HG03108 (cell line): Measurements from ENCODE around the gene SNX8.

Source experiments
- ATAC-seq: cut with Tn5 transposase; IDR thresholded peaks from one replicate; pipeline ENCODE4 v1.9.1; 2021; ENCODE audit warnings: moderate library complexity; ENCODE audit not compliant: unreplicated experiment

SNX8 gene

DNA sequence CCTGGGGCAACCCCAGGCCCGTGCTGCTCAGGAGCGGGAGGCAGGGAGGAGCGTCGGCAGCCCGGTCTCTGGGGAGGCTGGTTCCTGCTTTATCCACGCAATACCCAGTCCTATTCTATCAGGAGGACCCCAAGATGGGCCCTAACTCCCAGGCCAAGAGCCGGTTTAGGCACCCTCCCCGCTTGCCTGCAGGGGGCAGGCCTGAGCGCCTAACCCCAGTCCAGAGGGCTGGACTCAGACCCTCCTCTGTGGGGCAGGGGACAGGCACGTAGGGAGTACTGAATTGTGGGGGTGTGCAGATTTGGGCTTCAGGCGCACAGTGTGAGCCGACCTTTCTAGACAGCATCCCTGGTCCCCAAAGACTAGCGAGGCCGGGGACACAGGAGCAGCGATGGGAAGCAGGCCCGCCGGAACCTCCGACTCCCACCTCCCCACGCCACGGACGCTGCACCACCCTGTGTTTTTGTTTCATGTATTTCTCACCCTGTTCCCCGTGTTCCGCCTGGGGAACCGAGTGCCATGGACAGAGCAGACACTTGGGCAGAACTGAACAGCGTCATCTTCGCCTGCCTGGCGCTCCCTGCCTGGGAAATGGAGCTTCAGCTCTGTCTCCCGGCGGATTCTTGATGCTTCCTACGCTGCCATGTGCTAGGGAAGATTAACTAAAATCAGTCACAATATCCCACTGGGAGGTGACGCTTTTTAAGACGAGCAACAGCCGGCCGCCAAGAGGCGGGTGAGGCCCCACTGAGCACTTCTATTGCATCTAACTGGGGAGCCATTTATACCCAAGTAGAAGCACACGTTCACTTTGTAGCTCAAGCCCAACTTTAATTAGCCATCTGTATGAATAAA lies 66.9 kb downstream of the SNX8 start:
- no peak for ATAC-seq

DNA sequence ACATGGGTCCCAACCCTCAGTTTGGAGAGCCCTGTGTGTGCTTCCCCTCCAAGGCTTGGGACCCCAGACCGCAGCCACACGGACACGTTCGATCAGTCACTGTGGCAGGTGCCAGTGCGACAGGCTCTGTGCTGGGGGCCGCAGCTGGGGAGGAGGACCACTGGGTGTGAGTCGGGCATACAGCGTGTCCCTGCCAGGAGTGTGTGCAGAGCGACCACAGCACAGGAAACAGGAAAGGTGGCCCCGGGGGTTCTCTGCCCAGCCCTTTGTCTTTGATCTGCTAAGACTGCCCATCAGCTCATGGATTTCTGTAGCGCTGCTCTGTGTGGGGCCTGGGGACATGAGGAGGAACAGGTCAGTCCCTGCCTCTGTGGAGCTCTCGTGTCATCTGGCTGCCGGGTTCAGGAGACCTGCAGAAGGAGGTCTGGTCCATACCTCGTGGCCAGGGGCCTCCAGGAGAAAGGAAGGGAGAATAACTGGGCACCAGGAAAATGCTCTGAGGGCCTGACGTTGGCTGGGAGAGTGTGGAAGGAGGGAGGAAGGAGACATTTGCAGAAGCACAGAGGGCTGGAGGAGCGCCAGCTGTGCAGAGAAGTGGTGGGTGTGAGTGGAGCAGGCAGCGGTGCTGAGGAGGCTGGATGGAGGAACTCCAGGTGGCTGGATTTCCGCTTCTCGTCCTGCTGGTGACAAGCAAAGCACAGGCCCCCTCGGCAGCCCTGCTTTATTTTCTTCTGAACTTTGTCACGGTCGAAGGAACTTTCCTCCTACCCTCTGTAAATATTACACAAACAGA lies 68.2 kb downstream of the SNX8 start:
- no peak for ATAC-seq

DNA sequence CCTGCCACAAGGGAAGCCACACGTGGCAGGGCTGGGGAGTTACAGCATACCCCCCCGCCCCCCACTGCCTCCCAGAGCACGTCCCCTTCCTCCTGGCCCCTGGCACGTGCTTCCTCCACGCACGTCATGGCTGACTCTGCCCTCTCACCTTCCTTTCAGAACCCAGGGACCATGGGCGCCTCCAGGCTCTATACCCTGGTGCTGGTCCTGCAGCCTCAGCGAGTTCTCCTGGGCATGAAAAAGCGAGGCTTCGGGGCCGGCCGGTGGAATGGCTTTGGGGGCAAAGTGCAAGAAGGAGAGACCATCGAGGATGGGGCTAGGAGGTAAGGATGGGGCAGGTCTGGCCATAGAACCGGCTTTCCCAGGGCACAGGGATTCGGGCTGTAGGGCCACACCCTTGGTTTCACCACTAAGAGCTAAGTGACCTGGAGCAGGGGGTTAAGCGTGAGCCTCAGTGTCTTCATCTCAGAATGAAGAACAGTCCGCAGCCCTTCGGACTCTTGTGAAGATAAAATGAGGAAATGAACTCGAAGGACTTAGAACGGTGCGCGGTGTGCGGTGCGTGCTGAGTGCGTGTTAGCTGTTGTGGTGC lies 69.7 kb downstream of the SNX8 start:
- no peak for ATAC-seq

DNA sequence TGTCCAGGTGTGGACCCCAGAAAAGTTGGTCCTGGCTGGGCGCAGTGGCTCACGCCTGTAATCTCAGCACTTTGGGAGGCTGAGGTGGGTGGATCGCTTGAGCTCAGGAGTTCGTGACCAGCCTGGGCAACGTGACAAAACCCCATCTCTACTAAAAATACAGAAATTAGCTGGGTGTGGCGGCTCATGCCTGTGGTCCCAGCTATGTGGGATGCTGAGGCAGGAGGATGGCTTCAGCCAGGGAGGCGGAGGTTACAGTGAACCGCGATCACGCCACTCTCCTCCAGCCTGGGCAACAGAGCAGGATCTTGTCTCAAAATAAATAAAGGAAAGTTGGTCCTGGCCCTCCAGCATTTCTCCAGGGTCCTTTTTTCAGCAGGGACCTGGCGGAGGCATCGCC lies 70.8 kb downstream of the SNX8 start:
- ATAC-seq, result no peak

DNA sequence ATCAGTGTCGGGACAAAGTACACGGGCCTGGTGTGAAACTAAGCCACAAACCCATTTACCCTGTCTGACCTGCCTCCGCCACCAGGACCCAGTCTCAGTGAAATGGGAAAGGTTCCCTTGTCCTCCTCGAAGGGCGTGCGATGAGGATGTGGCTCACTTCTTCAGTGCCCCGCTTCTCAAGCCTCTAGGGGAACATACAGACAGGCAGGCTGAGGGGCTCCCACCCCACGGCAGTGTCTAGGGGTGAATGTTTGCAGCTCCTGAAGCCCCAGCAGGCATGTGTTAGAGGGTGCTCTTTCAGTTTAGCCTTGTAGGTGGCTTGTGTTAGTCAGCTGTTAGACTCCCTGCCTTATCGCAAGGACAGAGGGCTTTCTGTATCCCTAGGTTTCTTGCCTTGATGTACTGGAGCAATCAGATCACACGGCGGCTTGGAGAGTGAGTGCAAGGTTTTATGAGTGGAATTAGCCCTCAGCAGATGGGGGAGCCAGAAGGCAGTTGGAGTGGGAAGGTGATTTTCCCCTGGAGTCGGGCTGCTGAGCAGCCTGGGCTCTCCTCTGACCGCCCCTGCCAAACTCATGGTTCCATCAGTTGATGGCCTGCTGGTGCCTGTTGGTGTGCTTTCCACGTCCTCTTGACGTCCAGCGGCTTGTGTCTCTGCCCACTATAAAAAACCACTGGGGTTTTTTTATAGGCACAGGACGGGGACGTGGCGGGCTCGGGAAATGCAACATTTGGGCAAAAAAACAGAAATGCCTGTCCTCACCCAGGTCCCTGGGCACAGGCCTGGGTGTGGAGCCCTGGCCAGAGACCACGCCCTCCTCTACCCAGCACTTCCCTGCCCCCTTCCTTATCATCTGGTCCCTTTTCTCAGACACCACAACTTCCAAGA lies 71.5 kb downstream of the SNX8 start:
- no peak for ATAC-seq

DNA sequence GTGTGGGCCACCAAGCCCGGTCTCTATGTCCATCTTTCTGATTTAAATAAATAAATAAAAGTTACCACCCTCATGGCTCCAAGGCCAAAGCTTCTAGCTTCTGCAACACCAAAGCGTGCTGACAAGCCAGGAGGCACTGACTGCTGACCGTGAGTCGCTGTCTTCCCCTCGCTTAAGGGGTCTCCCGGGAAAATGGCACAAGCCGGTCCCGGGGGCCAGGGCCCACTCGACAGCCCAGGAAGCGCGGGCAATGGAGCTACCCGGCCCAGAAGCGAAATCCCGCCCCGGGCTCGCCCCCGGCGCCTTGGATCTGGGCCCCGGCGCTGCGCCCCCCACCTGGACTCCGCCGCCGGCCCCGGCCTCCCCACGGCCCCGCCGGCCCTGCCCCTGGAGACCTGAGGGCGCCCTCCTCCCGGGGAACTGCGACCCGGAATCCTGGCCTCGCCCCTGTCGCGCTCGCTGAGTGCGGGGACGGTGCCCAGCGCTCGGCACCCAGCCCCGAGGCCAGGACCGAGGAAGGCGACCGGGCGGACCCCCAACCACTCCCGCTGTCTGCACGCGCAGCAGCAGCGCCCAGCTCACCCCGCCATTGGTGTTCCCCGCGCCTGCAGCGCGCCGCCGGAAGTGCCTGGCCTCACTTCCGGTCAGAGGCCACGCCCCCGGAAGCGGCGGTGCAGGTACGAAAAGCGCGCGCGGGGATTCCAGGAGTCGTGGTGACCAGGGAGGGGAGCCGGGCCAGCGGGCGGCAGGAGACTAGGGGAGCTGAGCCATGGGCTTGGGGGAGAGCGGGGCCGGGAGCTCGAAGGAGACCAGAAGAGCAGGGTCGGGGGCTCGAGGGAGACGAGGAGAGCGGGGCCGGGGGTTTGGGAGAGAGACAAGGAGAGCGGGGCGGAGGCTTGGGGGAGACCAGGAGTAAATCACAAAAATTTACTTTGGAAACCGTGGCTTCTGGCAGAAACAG lies 72.4 kb downstream of the SNX8 start, which contains the start of the genes MRM2 and NUDT1:
Gene MRM2 (minus strand): TSS at position 626 of the 961 bp plus-strand sequence. CDS start 36 bp downstream, at position 590.
Gene NUDT1 (plus strand): TSS at position 647 of the 961 bp plus-strand sequence. CDS start 2,349 bp downstream, outside the sequence.
- peak; percentile 54 for ATAC-seq

DNA sequence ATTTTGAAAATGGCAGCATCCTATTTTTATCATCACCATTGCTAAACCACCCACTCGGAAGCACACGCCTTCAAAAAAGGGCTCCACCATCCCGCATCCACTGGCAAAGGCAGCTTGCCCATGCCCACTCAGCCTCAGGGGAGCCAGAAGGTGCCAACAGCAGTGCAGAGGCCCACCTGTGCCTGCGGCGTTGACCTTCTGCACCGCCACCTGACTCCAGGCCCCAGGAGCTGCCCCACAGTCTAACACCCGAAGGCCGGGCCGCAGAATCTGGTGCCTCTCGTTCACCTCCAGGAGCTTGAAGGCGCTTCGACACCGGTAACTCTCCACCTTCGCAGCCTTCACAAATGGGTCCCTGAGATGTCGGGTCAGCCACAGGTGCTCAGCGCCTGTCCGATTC lies 75.0 kb downstream of the SNX8 start:
- ATAC-seq, result no peak

DNA sequence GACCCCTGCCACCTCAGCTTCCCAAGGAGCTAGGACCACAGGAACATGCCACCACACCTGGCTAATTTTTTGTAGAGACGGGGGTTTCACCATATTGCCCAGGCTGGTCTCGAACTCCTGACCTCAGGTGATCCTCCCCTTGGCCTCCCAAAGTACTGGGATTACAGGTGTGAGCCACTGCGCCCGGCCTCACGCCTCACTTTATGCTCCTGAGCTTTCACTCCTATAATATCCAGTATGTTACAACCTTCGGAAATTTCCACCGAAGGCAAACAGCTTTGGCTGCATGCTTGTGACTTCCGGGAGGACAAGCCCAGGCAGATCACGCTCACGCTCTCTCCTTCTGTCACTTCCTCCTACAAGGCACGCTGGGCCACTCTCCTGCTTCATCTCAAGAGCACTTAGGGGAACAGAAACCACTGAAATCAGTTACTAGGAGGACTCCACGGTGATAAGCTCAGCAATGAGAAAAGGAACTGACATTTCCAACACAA lies 77.1 kb downstream of the SNX8 start:
- ATAC-seq, result peak; percentile 44

DNA sequence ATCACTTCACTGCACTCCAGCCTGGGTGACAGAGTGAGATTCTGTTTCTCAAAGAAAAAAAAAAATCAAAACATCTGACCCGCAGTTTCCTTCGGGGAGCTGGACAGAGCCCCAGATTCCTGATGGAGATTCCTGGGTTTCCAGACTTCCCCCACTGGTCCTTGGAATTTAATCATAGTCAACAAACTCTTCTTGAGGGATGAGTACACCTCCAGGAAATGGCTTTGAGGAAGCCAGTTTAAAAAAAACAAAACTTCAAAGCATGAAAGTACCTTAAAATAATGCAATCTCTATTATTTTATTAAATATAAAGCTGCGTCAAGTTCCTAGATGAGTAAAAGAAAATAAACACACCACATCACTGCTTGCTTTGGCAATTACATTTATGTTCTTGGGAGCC lies 80.3 kb downstream of the SNX8 start:
- no peak for ATAC-seq

DNA sequence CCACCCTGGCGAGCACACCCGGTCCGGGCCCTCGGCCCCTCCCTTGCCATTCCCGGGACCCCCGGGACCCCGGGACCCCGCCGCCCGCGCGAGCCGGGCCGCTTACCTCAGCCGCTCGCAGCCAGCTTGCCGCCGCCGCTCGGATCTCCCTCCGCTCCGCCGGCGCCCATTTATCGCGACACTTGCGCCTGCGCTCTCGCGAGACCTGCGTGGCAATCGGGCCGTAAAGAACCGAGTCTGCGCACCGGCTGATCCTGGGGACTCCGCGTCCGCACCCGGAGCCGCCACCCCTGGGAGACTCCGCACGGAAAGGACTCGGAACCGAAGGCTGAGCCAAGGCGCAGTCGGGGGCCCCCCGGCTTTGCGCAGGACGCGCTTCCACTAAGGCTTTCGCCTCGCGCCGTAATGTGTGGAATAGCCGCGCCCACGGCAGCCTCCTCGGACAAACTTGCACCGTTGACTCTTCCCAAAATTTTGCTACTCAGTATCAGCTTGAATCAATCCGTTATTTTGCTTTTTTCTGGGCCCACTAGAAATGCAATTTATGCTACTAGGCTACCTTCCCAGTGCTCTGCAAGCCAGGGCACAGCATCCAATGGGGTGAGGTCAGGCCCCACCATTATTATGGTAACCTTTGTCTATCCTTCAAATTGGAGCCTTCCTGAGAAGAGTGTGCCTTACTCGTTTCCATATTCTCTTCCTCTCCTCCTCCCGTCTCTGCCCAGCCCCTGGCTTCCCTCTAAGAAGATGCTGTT lies 81.3 kb downstream of the SNX8 start, which contains the start of gene MAD1L1:
Gene MAD1L1 (minus strand): TSS at position 180 of the 755 bp plus-strand sequence. CDS start 2,812 bp downstream, outside the sequence.
- peak; percentile 63 for ATAC-seq

DNA sequence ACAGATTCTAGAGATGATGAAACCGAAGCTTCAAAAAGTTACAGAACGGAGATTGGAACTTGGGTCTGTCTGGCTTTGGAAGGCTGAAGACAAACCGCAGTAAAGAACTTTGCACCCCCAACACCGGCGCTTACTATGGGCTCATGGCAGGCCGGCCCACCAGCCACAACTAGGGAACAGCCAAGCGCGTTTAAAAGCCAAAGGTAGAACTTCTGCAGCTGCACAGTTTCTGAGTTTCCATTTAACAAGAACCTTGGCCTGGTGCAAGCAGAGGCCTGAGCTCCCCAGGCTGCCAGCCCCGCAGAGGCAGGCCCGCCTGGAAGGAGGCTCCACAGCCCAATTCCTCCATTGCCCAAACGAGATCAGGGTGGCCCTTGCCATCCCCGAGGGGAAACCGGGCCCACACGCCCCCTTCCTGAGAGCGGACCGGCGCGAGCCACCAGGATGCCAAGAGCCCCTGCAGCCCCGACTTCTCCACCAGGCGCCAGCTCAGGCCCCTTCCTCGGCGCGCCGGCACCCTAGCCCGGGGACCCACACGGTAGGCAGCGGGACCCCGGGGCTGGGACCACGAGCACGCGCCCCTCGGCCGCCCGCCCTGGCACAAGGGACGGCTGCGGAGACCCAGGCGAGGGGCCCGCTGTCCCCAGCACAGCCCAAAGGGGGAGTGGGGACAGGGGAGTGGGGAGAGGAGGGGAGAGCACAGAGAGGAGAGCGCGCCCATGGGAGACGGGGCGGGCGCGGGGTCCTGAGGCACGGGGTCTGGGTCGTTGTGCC lies 82.1 kb downstream of the SNX8 start:
- peak; percentile 20 for ATAC-seq

DNA sequence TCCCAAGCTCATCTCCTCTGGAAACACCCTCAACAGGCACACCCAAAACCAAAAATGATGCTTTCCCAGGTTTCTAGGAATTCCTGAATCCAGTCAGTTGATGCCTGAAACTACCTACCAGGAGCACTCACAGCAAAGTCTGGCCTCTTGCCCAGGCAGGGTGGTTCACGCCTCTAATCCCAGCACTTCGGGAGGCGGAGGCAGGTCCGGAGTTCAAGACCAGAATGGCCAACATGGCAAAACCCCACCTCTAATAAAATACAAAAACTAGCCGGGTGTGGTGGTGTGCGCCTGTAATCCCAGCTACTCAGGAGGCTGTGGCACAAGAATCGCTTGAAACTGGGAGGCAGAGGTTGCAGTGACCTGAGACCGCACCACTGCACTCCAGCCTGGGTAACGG lies 83.4 kb downstream of the SNX8 start:
- ATAC-seq, result no peak

DNA sequence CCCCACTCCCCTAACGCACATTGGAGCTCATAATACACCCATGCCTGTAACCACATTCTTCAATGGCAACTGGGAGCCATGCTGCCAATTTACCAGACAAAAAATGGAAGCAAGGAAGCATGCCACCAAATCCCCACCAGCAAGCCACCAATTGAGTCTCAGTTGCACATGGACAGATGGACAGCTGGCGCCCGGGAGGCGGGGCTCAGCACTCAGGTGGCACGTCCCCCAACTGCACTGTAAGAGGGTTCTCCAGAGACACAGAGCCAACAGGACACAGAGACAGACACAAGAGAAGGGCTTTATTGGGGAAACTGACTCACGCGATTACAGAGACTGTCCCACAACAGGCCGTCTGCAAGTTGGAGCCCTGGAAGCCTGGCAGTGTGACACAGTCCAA lies 84.0 kb downstream of the SNX8 start:
- no peak for ATAC-seq

DNA sequence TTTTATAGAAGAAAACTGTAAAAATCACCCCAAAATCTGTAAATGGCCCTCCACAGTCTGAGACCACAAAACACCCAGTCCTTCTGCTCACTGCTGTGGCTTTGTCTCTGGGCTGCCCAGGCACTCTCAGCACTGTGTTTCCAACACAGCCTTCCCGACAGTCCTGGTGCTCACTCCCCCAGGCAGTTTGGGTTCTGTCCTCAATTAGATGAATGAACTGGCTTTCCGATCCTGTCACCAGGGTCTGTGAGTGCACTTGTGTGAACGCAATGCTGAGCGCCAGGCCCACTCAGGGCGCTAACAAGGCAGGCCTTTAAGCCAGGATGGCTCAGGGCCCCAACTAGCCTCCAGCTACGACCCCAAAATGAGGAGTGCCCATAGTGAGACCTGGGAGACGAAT lies 84.8 kb downstream of the SNX8 start:
- ATAC-seq, result no peak

DNA sequence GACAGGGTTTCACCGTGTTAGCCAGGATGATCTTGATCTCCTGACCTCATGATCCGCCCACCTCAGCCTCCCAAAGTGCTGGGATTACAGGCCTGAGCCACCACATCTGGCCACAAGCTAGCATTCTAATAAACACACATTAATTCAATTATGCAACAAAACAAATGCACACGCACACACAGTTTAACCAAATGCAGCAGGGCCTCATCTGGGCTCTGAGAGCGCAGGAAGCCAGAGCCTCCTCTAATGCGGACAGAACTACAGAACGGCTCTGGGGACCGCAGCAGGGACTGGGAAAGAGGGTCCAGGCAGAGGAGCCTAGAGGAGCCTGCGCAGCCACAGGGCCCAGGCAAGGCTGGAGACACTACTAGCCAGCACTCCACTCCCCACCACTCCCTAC lies 85.3 kb downstream of the SNX8 start:
- no peak for ATAC-seq

DNA sequence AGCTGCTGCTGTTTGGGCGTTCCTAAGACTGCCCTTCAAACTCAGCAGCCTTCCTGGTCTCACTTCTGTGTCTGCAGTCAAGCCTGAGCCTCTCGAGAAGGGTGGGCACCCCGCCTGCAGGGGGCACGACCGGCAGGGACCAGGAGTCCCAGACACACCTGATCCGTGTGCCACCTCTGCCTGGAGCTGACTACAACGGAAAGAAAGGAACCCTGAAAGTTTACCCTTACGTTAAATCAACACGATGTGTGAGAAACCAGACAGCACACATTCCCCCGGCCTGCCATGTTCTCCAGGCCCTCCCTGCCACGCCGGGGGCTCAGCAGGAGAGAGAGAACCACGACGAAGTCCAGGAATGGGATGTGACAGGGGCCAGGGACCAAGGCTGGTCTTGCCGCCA lies 86.5 kb downstream of the SNX8 start:
- no peak for ATAC-seq

DNA sequence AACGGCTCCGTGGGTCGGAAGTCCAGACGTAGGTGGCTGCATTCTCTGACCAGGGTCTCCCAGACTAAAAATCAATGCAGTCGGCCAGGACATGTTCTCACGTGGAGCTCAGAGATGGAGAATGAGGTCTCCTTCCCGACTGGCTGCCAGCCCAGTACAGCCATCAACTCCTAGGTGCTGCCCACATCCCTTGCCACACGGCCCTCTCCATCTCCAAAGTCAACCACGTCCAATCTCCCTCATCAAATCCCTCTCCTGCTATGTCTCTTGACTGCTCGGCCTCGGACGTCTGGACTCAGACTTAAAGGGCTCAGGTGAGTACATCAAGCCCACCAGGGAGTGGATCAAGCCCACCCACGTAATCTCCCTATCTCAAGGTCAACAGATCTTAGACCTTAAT lies 88.4 kb downstream of the SNX8 start:
- no peak for ATAC-seq

DNA sequence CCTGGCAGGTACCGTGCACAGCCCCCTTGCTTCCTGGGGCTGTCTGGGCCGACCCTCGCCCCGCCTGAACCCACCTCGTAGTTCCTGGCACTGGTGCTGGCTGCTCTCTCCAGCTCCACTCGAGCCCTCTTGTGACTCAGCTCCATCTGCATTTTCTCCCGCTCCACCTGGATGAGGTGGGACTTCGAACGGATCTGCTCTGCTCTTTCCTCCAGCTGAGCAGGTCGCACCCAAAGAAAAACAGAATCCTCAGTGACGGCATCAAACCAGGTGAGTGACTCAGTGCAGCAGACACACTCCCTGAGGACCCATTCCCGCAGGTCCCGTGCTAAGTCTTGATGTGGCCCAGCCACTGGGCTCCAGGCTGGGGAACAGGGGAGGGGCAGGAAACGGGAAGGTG lies 88.9 kb downstream of the SNX8 start:
- no peak for ATAC-seq
